ENCODE measurements around the gene EML1. TPM values are rescaled to one million over a fixed set of nuclear protein-coding genes. Genes with fewer than 3 reads are reported as not detected.
A peak's percentile ranks its signal among the peaks of the same experiment; 100 is the strongest.

Gene EML1
- total RNA-seq, 2 donors from 2014 or later = 28.3 to 30.2 TPM

DNA sequence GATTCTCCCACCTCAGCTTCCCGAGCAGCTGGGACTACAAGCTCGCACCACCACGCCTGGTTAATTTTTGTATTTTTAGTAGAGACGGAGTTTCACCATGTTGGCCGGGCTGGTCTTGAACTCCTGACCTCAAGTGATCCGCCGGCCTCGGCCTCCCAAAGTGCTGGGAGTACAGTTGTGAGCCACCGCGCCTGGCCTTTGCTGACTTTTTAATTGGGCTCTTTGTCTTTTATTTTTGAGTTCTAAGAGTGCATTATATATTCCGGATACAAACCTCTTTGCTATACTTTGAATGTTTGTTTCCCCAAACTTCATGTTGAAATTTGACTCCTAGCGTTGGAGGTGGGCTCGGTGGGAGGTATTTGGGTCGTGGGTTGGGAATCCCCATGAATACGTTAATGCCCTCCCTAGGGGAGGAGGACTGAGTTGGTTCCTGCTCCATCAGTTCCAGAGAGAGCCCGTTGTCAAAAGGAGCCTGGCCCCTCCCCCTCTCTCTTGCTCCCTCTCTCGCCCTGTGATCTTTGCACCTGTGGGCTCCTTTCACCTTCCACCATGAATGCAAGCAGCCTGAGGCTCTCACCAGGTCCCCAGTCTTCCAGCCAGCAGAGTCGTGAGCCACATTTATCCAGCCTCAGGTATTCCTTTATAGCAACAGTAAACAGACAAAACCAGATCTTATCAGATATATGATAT lies 168.8 kb downstream of the EML1 start:
- Histone ChIP-seq H3K9me3 (no peaks in the 10 kb centered on the region), H3K4me3 (no peak overlapping the region), H3K36me3 (no peaks in the 10 kb centered on the region), H3K27ac (no peak overlapping the region), H3K4me1 (no peaks in the 10 kb centered on the region), H3K27me3 (no peaks in the 10 kb centered on the region)
- DNase-seq (ENCODE audit: low spot score) = no peak
- TF ChIP-seq CTCF (IDR thresholded peaks at IDR 0.05) = no peak

GRCh38 chr14:99964979-99965378 lies 171.8 kb downstream of the EML1 start:
- Histone ChIP-seq H3K4me3 (no peak overlapping the region), H3K9me3 (no peaks in the 10 kb centered on the region), H3K4me1 (no peaks in the 10 kb centered on the region), H3K27ac (no peak overlapping the region), H3K36me3 (no peaks in the 10 kb centered on the region), H3K27me3 (no peaks in the 10 kb centered on the region)
- no peak for TF ChIP-seq CTCF (IDR thresholded peaks at IDR 0.05)
- peak; percentile 30 for DNase-seq (ENCODE audit: low spot score)

DNA sequence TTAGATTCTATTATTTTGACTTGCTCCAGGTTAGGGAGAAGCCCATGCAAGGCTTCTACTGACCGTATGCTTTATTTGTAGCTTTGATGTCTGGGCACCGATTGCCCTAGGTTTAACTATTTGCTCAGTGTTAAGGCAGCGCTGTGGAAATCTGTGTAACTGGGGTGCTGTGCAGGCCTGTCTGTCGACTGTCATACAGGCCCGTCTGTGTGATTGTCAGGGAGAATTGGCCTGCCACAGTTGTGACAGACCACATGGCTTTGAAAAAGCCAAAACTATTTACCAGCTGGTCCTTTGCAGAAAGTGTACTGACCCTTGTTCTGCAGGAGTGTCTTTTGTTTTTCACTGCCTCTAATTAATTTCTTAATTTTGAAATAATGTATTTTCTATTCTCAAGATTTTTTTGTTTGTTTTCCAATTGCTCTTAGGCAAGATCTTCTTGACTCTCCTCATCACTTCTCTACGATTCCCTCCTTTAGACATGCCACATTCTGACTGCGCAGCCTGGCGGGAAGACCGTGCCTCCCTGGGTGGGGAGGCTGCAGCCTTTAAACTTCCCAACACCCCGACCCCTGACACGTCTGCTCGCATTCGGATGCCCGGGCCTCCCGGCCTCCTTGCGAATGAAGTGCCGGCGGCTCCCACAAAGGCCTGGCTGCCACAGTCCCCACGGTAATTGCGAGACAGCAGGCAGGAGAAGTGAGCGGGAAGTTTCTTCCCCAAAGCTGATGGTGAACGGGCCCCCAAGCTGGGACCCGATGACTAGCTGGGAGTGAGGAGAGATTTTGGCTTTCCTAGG lies 173.0 kb downstream of the EML1 start:
- no peak for DNase-seq (ENCODE audit: low spot score)
- TF ChIP-seq CTCF (IDR thresholded peaks at IDR 0.05) = no peak
- Histone ChIP-seq H3K4me1 (no peaks in the 10 kb centered on the region), H3K27ac (no peak overlapping the region), H3K27me3 (no peaks in the 10 kb centered on the region), H3K9me3 (no peaks in the 10 kb centered on the region), H3K36me3 (no peaks in the 10 kb centered on the region), H3K4me3 (no peak overlapping the region)

GRCh38 chr14:99966912-99967311 lies 173.7 kb downstream of the EML1 start:
- no peak for TF ChIP-seq CTCF (IDR thresholded peaks at IDR 0.05)
- H3K27ac ChIP-seq = no peak overlapping the region
- no peak for DNase-seq (ENCODE audit: low spot score)
- no peaks in the 10 kb centered on the region for H3K36me3 ChIP-seq
- H3K4me1 ChIP-seq = no peaks in the 10 kb centered on the region
- no peak overlapping the region for H3K4me3 ChIP-seq
- H3K27me3 ChIP-seq = no peaks in the 10 kb centered on the region
- H3K9me3 ChIP-seq = no peaks in the 10 kb centered on the region

DNA sequence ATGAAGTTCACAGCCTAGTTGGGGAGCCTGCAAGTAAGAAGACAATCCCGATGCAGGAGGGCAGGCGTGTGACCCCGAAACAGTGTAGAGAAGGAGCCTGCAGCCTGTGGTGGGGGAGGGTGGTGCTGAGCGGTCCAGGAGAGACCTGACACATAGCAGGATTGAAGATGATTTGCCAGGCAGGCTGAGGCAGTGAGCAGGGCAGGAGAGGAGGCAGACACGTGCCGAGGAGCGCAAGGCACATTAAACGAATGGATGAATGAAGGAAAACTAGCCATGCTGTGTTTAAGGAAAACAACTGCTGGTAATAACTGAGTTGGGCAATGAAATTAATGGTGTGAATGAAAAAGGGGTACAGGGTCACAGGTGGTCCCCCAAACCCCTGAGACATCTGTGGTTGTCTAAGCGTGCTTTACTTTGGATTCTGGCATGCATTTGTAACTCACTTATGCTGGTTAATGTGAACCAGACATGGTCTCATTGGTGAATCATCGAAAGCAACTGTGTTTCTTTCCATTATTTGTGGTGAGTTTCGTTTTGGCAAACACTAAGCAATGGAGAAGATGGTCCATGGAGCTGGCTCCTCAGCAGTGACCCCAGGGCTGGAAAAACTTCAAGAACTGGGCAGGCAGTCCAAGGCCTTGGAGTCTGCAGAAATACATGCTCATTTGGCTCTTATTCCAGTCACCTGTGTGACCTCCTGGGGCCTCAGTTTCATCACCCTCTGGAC lies 175.1 kb downstream of the EML1 start:
- H3K4me3 ChIP-seq = no peak overlapping the region
- H3K27ac ChIP-seq = no peak overlapping the region
- H3K4me1 ChIP-seq = peaks cover 0 to 11% of the 10 kb centered on the region in 2 donors
- no peaks in the 10 kb centered on the region for H3K9me3 ChIP-seq
- H3K27me3 ChIP-seq = no peaks in the 10 kb centered on the region
- no peaks in the 10 kb centered on the region for H3K36me3 ChIP-seq
- no peak for TF ChIP-seq CTCF (IDR thresholded peaks at IDR 0.05)
- DNase-seq (ENCODE audit: low spot score) = no peak
